ENCODE measurements around the gene MCTP2. TPM values are rescaled to one million over a fixed set of nuclear protein-coding genes. Genes with fewer than 3 reads are reported as not detected.
"Not testable (repeated sequence)": the region's sequence is repeated elsewhere in the genome, so short reads cannot be mapped to it uniquely, and the experiment has no call there.

The MCTP2 gene
- total RNA-seq, 4 donors from 2014 or later, result 35.2 to 84.0 (median 61.2) TPM

DNA sequence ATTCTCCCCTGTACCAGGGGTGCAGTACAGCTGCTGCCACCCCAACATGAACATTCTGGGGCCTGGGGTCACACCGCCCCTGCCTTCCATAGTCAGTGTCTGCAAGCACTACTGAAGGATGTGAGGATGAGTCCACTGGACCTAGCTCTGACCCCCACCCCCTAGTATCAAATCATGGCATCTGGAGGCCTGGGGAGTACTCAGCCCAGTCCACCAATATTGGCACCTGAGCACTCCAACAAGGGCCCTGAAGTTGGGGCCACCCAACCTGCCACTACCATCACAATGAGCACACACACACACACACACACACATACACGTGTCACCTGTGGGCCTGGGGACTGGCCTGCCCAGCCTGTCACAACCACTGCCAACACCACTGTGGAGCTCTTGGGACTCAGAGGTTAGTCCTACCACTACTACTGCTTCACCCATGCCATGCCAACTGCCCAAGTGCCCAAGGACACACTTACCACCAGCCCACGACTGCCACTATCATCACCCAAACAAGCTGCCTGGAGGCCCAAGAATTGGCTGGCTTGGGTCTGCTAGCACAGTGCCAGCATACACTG is 253.9 kb downstream of the MCTP2 start:
- no peaks in the 10 kb centered on the region for H3K27me3 ChIP-seq
- H3K4me1 ChIP-seq, result no peaks in the 10 kb centered on the region
- H3K27ac ChIP-seq, result no peak overlapping the region
- no peaks in the 10 kb centered on the region for H3K9me3 ChIP-seq
- DNase-seq, result no peak
- TF ChIP-seq, protein P1, sequence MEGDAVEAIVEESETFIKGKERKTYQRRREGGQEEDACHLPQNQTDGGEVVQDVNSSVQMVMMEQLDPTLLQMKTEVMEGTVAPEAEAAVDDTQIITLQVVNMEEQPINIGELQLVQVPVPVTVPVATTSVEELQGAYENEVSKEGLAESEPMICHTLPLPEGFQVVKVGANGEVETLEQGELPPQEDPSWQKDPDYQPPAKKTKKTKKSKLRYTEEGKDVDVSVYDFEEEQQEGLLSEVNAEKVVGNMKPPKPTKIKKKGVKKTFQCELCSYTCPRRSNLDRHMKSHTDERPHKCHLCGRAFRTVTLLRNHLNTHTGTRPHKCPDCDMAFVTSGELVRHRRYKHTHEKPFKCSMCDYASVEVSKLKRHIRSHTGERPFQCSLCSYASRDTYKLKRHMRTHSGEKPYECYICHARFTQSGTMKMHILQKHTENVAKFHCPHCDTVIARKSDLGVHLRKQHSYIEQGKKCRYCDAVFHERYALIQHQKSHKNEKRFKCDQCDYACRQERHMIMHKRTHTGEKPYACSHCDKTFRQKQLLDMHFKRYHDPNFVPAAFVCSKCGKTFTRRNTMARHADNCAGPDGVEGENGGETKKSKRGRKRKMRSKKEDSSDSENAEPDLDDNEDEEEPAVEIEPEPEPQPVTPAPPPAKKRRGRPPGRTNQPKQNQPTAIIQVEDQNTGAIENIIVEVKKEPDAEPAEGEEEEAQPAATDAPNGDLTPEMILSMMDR (IDR thresholded peaks at IDR 0.05), result no peak
- TF ChIP-seq POLR2A (IDR thresholded peaks at IDR 0.05), result no peak
- intact Hi-C loops (cut with DNase I), result no loop called here
- H3K4me3 ChIP-seq (replicated peaks in 1 of 3), result no peak overlapping the region
- no peaks in the 10 kb centered on the region for H3K36me3 ChIP-seq
- 94 to 100% methylated on average over 3 of the region's 3 CpGs for WGBS, 2 donors

DNA sequence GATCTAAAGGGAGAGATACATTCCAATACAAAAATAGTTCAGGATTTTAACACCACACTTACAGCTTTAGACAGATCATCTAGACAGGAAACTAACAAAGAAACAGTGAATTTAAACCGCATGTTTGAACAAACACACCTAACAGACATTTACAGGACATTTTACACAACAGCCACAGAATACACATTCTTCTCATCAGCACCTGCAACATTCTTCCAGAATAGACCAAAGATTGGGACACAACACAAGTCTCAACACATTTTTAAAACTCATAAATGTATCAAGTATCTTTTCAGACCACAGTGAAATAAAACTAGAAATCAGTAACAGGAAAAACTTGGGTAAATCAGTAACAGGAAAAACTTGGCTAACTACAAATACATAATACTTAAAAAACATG is 256.3 kb downstream of the MCTP2 start:
- Histone ChIP-seq H3K27ac (no peak overlapping the region), H3K4me1 (no peaks in the 10 kb centered on the region), H3K9me3 (no peaks in the 10 kb centered on the region), H3K4me3 (replicated peaks in 1 of 3) (no peak overlapping the region), H3K27me3 (no peaks in the 10 kb centered on the region), H3K36me3 (no peaks in the 10 kb centered on the region)
- DNase-seq, result no peak
- intact Hi-C loops (cut with DNase I), result no loop called here
- TF ChIP-seq POLR2A (IDR thresholded peaks at IDR 0.05), result no peak
- TF ChIP-seq, protein P1 (IDR thresholded peaks at IDR 0.05), result no peak
- 72 to 77% methylated on average over 1 of the region's 1 CpG for WGBS, 2 donors

DNA sequence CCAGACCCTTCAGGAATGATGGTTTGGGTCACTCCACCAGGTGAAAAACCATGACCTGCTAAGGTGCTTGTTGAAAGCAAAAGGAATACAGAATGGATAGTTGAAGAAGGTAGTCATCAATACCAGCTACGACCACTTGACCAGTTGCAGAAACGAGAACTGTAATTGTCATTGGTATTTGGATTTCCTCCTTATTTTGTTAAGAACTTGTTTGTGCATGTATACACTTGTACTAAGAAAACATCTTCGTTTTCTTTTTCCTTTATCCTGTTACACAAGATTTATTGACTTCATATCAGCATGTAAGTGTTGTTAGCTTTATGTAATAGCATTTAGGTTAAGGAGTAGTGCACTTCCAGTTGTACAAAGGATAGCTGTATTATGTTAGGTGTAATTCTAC is 261.8 kb downstream of the MCTP2 start:
- DNase-seq, result no peak
- TF ChIP-seq, protein P1 (IDR thresholded peaks at IDR 0.05), result no peak
- no peak for TF ChIP-seq POLR2A (IDR thresholded peaks at IDR 0.05)
- Histone ChIP-seq H3K27ac (no peak overlapping the region), H3K27me3 (no peaks in the 10 kb centered on the region), H3K4me3 (replicated peaks in 1 of 3) (no peak overlapping the region), H3K36me3 (no peaks in the 10 kb centered on the region), H3K4me1 (no peaks in the 10 kb centered on the region), H3K9me3 (no peaks in the 10 kb centered on the region)
- intact Hi-C loops (cut with DNase I), result no loop called here
- 58 to 59% methylated on average over 3 of the region's 3 CpGs for WGBS, 2 donors

DNA sequence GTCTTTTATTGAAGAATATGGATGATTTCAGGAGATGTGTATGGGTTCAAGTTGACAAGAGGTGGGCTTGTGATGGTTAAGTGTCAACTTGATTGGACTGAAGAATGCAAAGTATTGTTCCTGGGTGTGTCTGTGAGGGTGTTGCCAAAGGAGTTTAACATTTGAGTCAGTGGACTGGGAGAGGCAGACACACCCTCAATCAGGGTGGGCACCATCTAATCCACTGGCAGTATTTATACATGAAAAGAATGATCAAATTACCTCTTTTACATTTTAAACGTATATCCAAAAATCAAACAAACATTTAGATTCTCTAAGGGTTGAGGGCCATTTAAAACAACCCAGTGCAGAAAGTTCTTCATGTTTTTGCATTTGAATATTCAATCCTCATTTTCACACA is 262.2 kb downstream of the MCTP2 start:
- WGBS, 2 donors, result 78 to 81% methylated on average over 1 of the region's 1 CpG
- intact Hi-C loops (cut with DNase I); H3K27me3 ChIP-seq; H3K36me3 ChIP-seq; H3K9me3 ChIP-seq; H3K4me1 ChIP-seq; DNase-seq; H3K4me3 ChIP-seq (replicated peaks in 1 of 3); H3K27ac ChIP-seq: not testable (repeated sequence)

DNA sequence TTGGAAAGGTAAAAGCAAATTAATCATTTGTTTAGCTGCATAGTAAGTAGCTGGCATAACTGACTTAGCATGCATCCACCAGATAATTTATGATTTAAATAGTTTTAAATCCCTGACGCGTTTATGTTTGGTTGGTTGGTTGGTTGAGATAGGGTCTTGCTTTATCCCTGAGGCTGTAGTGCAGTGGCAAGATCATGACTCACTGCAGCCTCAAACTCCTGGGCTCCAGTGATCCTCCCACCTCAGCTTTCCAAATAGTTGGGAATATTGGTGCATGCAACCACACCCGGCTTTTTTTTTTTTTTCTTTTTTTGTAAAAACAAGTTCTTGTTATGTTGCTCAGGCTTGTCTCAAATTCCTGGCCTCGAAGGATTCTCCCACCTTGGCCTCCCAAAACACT is 263.4 kb downstream of the MCTP2 start:
- no peak for TF ChIP-seq POLR2A (IDR thresholded peaks at IDR 0.05)
- TF ChIP-seq, protein P1 (IDR thresholded peaks at IDR 0.05), result no peak
- Histone ChIP-seq H3K36me3 (no peaks in the 10 kb centered on the region), H3K4me3 (replicated peaks in 1 of 3) (no peak overlapping the region), H3K27ac (no peak overlapping the region), H3K4me1 (no peaks in the 10 kb centered on the region), H3K27me3 (no peaks in the 10 kb centered on the region), H3K9me3 (no peaks in the 10 kb centered on the region)
- intact Hi-C loops (cut with DNase I), result no loop called here
- WGBS, 2 donors, result 77 to 81% methylated on average over 4 of the region's 4 CpGs
- no peak for DNase-seq

DNA sequence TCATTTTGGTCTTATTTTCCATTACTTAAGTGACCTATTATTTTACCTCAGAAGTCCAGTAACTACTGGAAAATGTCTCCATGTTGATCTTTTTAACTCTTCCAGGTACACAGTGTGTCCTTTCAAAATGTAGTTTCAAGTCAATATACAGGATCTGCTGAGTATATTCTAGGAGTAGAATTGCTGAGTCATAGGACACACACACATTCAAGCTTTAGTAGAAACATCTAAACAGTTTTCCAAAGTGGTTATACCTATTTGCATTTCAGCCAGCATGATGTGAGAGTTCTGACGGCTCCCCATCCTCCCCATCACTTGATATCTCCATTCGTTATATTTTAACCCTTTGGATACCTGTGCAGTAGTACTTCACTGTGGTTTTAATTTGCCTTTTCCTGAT is 271.9 kb downstream of the MCTP2 start:
- no peaks in the 10 kb centered on the region for H3K36me3 ChIP-seq
- TF ChIP-seq, protein P1 (IDR thresholded peaks at IDR 0.05), result no peak
- TF ChIP-seq POLR2A (IDR thresholded peaks at IDR 0.05), result no peak
- no peak overlapping the region for H3K4me3 ChIP-seq (replicated peaks in 1 of 3)
- 58 to 69% methylated on average over 2 of the region's 2 CpGs for WGBS, 2 donors
- no peaks in the 10 kb centered on the region for H3K27me3 ChIP-seq
- no peak overlapping the region for H3K27ac ChIP-seq
- no peak for DNase-seq
- H3K4me1 ChIP-seq, result no peaks in the 10 kb centered on the region
- no peaks in the 10 kb centered on the region for H3K9me3 ChIP-seq
- intact Hi-C loops (cut with DNase I), result no loop called here
